ENCODE measurements around the gene OPCML.

Gene OPCML

DNA sequence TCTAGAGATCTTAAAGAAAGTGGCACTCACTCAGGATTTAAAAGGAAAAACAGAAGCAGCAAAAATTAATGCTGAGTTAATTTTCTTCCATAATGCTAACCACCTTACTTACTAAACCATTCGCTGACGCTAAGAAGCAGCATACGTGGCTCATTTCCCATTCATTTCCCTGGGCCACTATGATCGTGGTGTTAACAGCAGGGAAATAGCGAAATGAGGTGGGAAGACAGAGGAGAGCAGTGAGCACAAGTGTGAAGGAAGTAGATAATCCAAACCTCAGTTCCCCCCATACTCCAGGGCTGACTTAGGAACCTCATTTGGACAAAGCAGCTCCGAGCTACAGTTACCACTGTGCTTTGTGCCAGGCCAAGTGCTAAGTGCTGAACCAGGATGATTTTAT lies 723.2 kb downstream of the OPCML start:
- DNase-seq (ENCODE audit: low read depth, low spot score), result no peak

DNA sequence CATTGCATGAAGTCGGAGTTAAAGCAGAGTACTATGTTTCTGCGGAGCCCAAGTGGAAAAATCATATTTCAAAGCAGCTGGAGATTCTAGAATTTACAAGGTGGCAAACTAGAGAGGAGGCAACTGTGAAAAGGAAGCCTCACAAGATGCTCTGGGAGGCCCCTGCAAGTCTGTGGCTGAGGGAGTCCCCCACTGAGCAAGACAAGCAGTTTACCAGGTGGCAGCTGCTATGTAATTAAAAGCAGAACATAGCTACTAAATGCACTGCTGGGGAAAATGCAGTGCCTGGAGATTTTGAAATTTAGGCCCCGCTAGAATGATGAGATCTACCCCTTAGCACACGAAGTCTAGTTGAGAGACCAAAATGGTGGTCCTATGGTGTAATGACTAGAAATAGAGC lies 728.0 kb downstream of the OPCML start:
- no peak for DNase-seq (ENCODE audit: low read depth, low spot score)

DNA sequence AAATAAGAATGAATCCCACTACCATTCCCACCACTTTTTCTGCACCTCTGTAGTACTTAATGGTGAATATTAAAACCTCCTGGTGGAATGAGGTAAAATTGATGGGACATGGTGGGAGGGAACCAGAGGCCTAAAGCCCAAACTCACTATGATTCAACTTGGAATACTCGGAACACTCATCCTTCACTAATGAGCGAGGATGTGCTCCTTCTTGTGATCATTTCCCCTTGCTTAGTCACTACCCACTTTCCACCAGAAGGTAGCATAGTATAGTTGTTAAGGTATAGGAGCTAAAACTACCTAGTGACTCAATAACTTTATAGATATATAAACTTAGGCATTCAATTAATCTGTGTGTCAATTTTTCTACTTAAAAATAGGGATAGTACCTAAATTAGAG lies 728.9 kb downstream of the OPCML start:
- DNase-seq (ENCODE audit: low read depth, low spot score), result no peak

DNA sequence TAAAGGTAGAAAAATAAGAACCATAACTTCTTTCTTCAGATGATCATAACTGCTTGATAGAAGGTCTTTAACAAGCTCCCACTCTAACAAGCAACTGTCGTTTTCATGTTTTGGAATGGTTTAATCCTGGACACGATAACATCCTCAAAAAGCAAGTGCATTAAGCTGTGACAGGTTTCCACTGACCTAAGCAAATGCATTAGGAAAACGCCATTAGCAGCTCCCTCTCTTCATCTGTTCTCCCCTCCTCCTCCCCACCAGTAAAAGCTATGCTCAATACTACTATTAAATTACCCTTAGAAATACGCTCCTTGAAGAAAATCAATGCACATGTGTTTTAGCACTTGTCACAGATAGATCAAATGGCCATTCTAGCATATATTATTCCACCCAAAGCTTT lies 729.4 kb downstream of the OPCML start:
- DNase-seq (ENCODE audit: low read depth, low spot score), result no peak

DNA sequence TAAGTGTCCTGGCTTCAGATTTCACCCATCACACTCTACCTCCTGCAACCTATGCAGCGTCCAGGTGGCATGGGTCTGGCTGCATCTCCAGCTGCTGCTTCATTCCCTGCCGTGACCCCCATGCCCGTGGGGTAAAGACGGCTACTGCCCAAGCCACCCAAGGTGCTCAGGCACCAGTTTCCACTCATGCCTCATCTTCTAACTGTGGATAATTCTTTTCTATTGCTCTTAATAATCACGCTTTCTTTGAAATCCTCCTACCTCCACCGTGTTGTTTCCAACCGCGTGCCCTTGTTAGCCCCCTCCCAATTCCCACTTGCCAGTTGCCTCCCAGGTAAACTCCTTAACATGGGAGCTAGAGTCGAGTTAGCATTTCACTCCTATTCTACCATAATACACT lies 738.5 kb downstream of the OPCML start:
- DNase-seq (ENCODE audit: low read depth, low spot score), result no peak

DNA sequence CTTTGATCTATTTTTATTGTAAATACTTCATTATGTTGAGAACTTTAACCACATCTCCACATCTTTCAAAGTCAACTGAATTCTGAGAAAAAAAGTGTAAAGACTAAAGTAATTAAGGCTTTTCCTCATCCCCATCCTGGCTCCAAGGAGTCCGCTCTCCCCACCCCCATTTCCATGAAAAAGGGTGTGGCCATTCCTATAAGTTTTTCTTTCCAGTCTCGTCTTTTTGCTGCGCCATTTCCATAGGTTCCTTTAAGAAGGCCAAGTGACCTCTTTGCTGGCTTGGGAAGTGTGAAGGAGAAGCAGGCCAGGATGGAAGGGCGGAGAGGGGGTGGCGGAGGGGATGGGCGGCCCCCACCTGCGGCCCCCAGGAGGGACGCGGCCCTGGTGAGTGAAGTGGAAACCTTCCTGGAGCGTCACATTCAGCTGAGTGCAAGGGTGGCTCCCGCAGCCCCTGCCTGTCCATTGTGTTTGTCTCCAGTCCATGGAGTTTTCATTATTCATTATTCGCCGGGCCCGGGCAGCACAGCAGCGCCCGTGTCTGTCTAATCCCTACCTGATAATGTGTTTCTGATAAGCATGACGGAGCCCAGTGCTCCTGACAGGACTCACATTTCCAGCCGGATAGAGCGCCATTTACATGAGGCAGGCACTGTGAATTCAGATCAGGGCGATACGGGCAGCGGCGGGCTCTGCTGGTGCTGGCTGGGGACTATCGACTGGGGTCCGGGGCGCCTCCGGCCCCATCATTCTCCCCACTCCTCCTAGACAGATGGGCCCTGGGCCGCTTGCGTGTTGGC lies 739.8 kb downstream of the OPCML start:
- peak; percentile 39 for DNase-seq (ENCODE audit: low read depth, low spot score)

DNA sequence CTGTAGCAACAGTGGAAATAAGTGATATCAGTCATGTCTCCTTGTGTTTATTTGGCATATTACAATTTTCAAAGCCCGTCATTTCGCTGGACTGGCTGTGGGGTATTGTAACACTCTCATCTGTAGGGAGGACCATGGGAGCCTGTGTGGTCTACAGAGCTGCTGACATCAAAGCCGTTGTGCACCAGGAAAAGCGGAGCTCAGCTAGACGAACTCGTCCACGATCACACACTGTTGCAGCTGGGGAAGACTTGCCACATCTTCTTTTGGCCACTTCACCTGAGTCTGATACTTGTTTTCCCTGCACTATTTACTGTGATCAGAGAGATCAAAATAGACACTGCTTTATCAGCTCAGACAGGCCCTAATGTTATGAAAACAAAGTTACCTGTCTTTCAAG lies 741.3 kb downstream of the OPCML start:
- DNase-seq (ENCODE audit: low read depth, low spot score), result no peak

DNA sequence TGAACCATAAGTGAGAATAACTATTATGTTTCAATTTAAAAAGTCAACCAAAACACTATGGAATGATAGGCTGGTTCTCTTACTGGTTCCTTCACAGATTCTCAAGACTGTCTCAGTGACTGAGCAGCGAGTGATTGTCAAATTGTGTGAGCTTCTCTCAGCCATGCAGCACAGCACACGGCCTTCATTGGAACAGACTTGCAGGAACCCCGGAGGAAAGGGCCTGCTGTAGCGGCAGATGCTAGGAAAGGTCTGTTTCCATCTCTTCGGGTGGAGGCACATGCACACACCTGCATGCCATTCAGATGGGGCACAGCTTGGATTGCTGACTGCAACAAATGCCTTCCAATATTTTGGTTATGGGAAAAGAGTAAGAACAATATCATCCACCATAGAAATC lies 741.8 kb downstream of the OPCML start:
- no peak for DNase-seq (ENCODE audit: low read depth, low spot score)

DNA sequence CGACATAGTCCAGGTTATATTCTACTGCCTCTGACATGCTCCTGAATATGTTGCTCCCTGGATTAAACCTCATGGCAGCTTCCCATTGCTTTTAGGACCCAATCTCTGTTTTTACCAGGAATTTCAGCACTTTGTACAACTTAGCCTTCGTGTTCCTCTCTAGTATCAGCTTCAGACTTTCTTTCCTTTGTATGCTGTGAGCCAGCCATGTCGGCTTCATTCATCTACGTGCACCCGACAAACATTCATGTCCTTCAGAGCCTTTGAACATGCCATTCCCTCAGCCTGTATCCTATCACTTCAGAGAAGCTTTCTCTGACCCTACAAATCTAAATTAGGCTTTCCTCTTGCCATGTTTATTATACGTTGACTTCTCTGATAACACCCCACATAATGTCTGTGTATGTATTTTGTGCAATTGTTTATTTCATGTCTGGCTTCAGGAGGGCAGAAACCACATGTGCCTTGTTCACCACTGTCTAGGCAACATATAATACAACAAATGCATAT lies 743.4 kb downstream of the OPCML start:
- DNase-seq (ENCODE audit: low read depth, low spot score), result no peak

DNA sequence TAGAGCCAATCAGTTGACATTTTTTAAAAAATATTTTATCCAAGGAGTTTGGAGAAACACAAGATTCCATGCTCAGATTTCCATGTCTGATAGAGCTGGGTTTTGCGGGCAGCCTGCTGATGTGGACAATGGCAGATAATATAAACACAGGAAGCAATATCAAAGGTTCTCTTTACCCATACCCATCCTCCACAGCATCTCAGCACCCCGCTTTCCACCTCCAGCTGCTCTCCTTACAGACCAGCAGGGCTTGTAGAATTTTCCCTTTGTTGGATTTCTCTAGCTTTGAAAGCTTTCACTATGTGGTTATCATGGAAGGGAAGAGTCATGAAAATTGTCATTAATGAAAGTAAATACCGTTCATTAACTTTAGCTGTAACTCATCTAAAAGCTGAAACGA lies 746.4 kb downstream of the OPCML start:
- DNase-seq (ENCODE audit: low read depth, low spot score), result no peak

DNA sequence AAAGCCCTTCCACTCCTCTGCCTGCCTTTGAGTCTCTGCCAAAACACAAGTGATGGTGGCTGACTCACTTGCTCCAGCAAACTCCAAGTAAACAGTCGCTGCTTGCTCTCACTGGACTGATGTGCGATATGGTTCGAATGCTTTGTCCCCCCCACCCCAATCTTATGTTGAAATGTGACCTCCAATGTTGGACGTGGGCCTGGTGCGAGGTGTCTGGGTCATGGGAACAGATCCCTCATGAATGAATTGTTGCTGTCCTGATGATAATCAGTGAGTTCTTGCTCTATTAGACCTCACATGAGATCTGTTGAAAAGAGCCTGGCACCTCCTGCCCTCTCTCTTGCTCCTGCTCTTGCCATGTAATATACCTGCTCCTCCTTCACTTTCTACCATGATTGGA lies 747.9 kb downstream of the OPCML start:
- DNase-seq (ENCODE audit: low read depth, low spot score), result no peak

DNA sequence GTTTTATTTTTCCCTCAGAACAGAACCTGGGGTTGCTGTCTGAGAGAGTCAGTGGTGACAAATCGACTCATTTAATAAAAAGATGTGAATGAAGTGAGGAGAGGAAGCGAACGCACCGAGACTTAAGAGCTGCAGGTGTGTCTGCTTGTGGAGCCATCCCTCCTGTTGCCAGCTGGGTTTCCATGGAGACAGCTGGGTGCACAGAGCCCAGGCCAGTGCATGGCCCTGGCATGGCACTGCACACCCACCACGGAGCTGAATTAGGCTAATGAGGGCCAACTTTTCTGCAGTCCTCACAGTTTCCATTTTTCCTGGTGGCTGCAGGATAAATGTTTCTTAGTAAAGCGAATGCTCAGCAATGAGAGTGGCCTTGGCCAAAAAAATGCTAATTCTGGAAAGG lies 750.2 kb downstream of the OPCML start:
- no peak for DNase-seq (ENCODE audit: low read depth, low spot score)

DNA sequence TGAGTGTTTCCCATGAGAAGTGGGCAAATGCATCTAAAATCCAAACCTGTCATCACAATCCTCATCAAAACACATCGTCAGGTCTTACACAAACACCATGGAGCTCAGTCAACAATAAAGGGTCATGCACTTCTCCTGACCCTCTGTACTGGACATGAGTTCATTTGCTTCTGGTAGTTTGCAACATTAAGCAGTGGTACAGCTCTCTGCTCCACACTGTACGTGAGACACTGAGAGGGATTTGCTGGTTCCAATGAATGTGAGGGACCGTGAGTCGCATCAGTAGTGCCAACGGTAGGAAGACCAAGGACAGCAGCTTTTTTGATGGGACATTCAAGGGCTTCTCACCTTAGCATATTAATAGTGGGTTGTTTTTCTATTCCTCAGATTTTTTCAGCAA lies 752.3 kb downstream of the OPCML start:
- DNase-seq (ENCODE audit: low read depth, low spot score), result no peak

DNA sequence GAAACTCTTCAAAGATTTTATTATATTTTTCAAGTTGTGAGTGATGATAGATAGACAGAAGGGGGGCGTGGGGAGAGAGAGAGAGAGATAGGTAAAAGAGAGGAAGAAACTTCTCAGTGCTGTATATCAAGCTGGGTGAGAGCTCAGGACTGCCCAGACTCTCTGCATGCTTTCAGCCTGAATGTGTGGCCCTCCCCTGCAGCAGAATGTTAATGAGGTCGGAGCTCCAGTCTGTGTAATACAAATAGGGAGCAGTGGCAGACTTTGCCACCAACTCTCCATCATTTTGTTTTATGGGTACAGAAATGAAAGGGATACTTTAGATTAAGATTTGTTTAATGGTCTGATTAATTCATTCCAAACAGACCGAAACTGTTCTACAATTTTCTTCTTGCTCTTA lies 752.8 kb downstream of the OPCML start:
- no peak for DNase-seq (ENCODE audit: low read depth, low spot score)

DNA sequence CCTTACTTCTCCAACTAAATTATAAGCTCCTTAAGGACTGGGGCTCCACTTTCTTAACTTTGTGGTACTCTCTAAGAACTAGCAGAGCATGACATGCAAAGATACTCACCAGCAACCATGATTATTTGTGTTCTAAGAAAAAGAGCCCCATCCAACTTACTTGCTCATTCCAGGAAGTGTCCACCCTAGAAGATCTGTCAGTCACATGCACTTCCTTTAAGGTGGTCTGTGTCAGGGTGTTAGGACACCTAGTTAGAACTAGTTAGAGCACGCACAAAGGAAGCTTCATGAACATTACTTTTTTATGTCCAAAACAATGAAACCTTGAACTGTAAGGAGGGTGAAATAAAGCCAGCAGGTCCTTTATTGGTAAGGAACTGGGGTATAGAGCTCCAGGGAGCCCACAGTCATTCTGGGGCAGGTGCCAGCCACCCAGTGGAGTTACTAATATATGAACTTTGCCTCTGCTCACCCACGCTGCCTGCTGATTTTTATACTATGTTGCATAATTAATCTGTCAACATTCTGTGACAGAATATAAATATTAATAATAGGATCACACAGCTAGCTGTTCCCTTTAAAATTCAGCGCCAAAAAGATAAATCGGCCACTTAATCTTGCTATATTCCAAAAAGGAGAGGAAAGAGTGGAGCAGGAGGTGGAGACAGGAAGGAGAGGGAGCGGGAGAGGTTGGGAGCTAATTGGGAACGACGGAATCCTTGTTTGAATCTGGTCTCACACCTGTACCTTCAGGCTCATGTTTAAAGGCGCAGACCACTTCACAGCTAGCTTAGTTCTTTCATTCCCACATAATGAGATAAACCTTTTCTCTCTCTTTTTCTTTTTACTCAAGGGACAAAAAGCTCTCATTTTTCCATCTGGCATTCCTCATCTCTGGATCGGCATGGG lies 755.0 kb downstream of the OPCML start:
- no peak for DNase-seq (ENCODE audit: low read depth, low spot score)

DNA sequence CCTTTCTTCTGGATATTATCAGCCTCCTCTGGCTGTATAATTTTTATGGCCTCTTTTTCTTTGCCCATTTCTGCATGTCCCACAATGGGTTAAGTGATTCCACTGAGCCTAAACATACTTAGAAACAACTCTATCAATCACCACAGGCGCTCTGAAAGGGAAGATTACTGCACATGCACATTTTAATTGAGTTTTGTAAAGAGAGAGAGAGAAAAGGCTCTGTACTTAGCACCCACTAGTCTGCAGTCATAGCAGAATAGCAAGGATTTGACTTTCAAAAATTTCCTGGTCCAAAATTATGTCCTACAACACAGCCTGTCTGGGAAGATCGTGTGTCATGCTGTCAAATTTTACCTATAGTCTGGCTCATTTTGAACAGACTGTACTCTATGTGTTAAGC lies 758.5 kb downstream of the OPCML start:
- DNase-seq (ENCODE audit: low read depth, low spot score), result no peak

DNA sequence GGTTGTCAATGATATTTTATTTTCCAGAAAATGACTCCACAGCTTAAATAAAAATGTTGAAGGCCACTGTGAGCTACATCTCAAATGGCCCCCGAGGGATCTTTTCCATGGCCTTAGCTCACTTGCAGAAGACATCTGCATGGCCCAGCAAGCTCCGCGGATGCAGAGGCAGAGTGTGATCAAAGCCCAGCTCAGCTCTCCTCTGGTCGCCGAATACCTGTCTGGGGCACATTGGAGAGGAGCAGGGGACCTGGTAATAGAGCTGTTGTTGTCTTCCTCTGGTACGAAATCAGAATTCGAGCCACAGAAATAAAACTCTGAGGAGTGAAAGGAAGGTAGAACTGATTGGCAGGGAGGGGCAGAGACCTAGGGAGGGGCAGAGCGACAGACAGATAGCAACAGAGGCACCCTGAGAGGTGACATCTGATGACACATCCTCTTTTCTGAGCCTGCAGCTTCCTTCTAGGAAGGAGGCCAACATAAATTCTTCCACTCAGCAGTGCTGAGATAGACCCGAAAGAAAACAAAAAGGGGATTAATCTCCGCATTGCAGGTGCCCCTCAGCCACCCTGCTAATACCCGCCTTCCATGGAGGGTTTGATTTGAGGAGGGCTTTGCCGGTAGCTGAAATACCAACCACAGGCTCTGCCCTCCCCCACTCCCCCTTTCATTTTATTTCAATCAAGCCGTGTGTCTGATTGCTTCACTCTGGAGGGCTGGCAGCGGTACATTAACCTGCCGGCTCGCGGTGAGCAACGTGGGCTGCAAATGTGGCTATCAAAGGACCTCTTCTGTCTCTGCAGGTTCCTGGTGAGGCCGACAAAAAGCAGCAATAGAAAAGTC lies 759.4 kb downstream of the OPCML start:
- no peak for DNase-seq (ENCODE audit: low read depth, low spot score)

DNA sequence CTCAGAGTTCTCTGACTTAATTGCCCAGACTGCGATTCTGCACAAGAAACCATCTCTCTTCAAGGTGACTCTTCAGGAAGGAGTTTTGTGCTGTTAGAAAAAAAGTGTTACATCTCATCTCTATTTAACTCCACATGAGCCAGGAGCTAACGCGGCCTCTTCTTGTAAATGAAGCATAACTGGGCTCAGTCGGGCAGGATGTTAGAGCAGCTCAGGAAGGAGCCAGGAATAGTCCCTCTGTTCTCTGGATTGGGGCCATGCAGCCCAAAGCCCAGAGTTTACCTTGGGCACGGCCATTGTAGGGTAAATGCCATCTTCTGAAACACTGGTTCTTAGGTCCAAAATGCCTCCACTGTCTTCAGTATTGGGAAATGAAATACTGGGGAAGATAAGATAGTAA lies 760.6 kb downstream of the OPCML start:
- no peak for DNase-seq (ENCODE audit: low read depth, low spot score)

DNA sequence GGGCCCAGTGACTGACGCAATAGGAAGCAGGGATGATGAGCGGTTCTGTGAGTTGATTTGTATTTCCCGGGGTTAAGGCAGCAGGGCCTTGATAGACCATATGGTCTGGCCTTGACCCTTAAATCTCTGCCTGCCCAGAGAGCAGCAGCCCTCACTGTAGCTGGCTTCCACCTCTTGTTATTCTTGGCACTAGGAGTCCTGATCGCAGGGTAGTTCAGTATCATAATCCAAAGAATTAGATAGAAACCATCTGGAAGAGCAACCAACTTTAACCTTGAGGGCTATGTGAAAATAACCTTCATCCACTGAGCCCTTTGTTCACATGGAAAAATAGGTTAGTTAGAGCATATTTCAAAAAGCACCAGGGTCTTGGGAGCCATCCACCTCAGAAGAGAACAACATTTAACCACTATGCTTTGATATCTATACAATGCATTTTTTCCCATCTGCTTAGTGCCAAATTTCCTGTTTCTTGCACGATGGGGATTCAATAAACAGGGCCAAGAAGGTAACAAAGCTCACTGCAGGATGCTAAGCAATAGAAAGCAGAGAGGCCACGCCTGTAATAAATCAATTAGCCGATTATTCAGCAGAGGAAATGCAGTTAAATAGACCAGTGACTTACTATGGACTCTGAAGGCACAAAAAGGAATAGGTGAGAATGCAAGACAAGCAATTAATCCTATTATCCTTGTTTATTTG lies 761.3 kb downstream of the OPCML start:
- DNase-seq (ENCODE audit: low read depth, low spot score), result no peak

DNA sequence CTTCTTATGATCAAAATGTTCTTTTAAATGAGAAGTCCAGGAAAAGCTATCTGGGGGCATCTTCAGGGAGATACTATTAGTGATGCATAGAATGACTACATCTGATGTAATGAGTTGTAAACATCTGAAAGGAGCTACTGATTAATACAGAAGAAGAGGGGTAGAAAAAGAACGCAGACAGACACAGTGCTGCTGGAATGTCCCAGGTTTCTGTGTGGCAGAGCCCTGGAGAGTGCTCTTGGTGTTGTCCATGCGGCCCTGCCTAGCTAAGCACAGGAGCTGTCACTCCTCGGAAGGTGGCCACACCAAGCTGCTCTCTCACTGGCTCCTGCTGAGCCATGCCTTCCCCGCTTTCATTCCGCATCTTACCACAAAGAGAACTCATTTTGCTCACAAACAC lies 768.8 kb downstream of the OPCML start:
- DNase-seq (ENCODE audit: low read depth, low spot score), result no peak

DNA sequence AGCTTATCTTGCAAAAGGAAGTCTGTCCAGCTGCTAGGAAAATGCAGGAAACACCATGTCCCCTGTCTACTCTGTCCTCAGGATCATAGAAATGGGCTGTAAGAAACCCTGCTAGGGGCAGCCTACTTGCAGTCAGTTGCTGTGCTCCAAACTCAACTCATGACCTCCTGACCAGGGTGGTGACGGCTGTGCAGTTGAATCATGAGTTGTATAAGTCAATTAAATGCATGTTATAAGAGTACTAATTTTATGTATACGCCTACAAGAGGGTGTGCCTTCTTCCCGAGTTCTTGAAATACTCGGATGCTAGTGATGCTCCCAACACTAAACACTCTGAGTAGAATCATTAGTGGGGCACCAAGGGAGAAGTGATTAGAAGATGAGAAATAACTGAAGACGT lies 776.4 kb downstream of the OPCML start:
- DNase-seq (ENCODE audit: low read depth, low spot score), result no peak

All from ELF-1 (cell line).